AG04450 (cell line): ENCODE measurements around the gene ZSCAN25. TPM values are rescaled to one million over a fixed set of nuclear protein-coding genes. Genes with fewer than 3 reads are reported as not detected.

Experiments
- CTCF ChIA-PET: fragments of 300-600, 350-600 bp; formaldehyde crosslinking; extraction: SDS; loops from one replicate; lab custom pipeline; 2022; ENCODE audit warnings: antibody characterized with exemption, inconsistent platforms; lab: Charles Lee
- POLR2A ChIA-PET: fragments of 350-600 bp; formaldehyde crosslinking; extraction: SDS; loops from one replicate; lab custom pipeline; 2021; ENCODE audit warnings: antibody characterized with exemption, inconsistent platforms; lab: Yijun Ruan, JAX
- DNase-seq: peaks from one replicate; pipeline ENCODE4 v3.0.0-alpha.2; 2011; ENCODE audit warnings: low read depth, low spot score
- H3K27ac ChIP-seq: one replicate; pipeline ENCODE4 v1.5.1; 2012; ENCODE audit warnings: low read depth, low read length, control low read depth
- H3K27me3 ChIP-seq: one replicate; pipeline ENCODE4 v1.6.0; 2012; ENCODE audit warnings: low read length; ENCODE audit not compliant: control insufficient read depth, insufficient read depth
- H3K4me3 ChIP-seq: 2 replicates; pipeline ENCODE4 v1.5.1; 2011; ENCODE audit warnings: mild to moderate bottlenecking, low read depth, low read length, control low read depth
- H3K9me3 ChIP-seq: 2 replicates; pipeline ENCODE4 v1.5.1; 2012; ENCODE audit warnings: low read length; ENCODE audit not compliant: control insufficient read depth, insufficient read depth
- CTCF ChIP-seq: IDR thresholded peaks from 2 replicates; pipeline ENCODE4 v1.5.1; 2011; ENCODE audit warnings: low read depth, low read length, control low read depth, inconsistent platforms
- polyA plus RNA-seq: library from polyadenylated mRNA; depleted of rRNA; stranded (reverse); fragments of >200 nt; gene quantifications from 2 replicates; pipeline ENCODE4 v1.2.3, GENCODE V29; 2011

ZSCAN25 gene
- polyA plus RNA-seq, 1 experiment: 6.4 TPM

- no peak for DNase-seq
- Histone ChIP-seq H3K9me3 (no peaks in the 10 kb centered on the region), H3K27me3 (no peaks in the 10 kb centered on the region), H3K27ac (no peak overlapping the region), H3K4me3 (no peak overlapping the region)
- TF ChIP-seq CTCF: no peak
- ChIA-PET POLR2A (no interaction called here), CTCF (no interaction called here)
Observed at GRCh38 chr7:99594948-99595745, 21.6 kb upstream of the ZSCAN25 start.

DNA sequence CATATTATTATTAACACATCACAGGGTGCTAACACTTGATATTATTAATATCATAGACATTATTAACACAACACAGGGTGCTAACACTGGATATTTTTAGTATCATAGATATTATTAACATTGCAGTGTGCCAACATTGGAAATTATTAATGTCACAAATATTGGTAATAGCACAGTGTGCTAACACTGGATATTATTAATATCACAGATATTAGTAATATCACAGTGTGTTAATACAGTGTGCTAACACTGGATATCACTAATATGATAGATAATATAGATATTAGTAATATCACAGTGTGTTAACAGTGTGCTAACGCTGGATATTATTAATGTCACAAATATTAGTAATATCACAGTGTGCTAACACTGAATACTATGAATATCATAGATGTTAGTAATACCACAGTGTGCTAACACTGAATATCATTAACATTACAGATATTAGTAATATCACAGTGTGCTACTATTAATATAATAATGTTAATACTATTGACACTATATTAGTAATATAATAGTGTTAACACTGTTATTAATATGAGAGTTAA is 20.3 kb upstream of the ZSCAN25 start:
- Histone ChIP-seq H3K9me3 (no peaks in the 10 kb centered on the region), H3K27ac (no peak overlapping the region), H3K27me3 (no peaks in the 10 kb centered on the region), H3K4me3 (no peak overlapping the region)
- no peak for TF ChIP-seq CTCF
- POLR2A ChIA-PET: no interaction called here
- CTCF ChIA-PET: no interaction called here
- no peak for DNase-seq

DNA sequence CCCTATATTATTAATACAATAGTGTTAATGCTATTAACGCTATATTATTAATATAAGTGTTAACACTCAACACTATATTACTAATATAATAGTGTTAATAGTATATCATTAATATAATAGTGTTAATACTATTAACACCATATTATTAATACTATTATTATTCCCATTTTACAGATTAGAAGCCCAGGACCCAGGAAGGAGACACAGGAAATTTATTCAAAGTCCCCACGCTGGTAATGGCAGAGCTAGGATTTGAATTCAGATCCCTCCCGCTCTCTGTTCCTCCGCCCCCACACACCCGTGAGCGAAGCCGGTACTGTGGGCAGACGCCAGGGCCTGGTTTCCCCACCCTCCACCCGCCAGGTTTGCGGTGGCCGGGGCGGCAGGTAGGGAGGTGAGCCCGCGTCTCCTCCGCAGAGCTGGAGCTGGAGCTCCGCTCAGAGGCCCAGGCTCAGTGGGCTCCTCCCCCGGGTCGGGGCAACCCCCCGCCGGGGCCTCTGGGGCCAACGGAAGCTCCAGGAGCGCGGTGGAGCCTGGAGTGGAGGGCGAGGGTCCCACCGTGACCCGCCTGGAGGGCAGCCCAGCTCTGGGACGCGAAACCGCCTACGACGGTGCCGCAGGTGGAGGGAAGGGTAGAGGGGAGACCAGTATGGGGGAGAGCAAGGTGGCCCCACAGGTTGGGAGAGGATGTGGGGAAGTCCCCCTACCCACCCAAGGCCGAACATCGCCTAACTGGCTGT is 18.8 kb upstream of the ZSCAN25 start, which contains the start of gene TMEM225B:
TSS of gene TMEM225B (plus strand) at position 506 of the 740 bp plus-strand sequence. CDS start 6,122 bp downstream, outside the sequence.
- ChIA-PET CTCF (no interaction called here), POLR2A (interaction anchor here (0.6 kb wide), 1 partner anchor 33 kb away, joined by 4 read pairs; no protein-coding TSS in a partner anchor)
- H3K27ac ChIP-seq: no peak within 1 kb of the TSS
- no peak within 1 kb of the TSS for H3K4me3 ChIP-seq
- no peak for TF ChIP-seq CTCF
- H3K27me3 ChIP-seq: no peaks in the 10 kb centered on the region
- H3K9me3 ChIP-seq: no peaks in the 10 kb centered on the region
- no peak for DNase-seq

DNA sequence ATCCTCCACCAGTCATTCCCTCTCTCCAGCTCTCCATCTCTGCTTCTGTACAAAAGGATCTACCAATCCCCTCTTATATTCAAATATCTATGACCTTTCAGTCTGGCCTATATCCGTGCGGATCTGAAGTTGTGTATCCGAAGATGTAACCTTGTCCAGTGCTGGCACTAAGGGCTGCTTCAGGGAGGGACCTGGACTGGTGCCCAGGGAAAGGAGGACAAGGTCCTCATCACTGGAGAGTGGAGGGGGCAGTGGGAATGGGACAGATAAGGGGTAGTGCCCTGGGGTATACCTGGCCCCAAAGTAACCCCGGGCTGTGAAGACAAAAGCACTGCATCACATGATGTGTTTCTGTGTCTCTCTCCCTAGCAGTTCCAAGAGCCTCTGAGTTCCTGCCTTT is 16.9 kb upstream of the ZSCAN25 start:
- Histone ChIP-seq H3K27ac (no peak overlapping the region), H3K4me3 (no peak overlapping the region), H3K9me3 (no peaks in the 10 kb centered on the region), H3K27me3 (no peaks in the 10 kb centered on the region)
- TF ChIP-seq CTCF: no peak
- ChIA-PET CTCF (no interaction called here), POLR2A (no interaction called here)
- DNase-seq: no peak
